Measurements from ENCODE around the gene MAGEA3. TPM values are rescaled to one million over a fixed set of nuclear protein-coding genes. Genes with fewer than 3 reads are reported as not detected.
"Not testable (repeated sequence)": the region's sequence is repeated elsewhere in the genome, so short reads cannot be mapped to it uniquely, and the experiment has no call there.

MAGEA3 gene
- total and polyA plus RNA-seq, 2 donors (not counting 1 experiment from before 2014, with no cell fraction given), result not detected

DNA sequence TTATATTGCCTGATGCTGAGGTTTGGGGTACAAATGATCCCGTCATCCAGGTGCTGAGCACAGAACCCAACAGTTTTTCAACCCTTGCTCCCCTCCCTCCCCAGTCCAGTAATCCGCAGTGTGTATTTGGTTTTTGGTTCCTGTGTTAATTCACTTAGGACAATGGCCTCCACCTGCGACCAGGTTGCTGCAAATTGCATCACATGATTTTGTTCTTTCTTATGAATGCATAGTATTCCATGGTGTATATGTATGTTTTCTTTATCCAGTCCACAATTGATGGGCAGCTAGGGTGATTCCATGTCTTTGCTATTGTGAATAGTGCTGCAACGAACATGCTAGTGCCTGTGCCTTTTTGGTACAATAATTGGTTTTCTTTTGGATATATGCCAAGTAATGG, 35.5 kb upstream of the MAGEA3 start:
- no peaks in the 10 kb centered on the region for H3K27me3 Mint-ChIP-seq
- H3K36me3 ChIP-seq (replicated peaks in 1 of 2; ENCODE audit: control extremely low read depth in 1 of 2, control insufficient read depth in 1 of 2, extremely low read depth in 1 of 2, insufficient read depth in 2 of 2, low read length in 1 of 2), result no peaks in the 10 kb centered on the region
- H2AFZ ChIP-seq (ENCODE audit: insufficient read depth, low read depth, low read length, poor library complexity, severe bottlenecking), result no peak overlapping the region
- H3K27ac Mint-ChIP-seq, result no peak overlapping the region
- WGBS (ENCODE audit: insufficient coverage), result no CpG with 5 or more reads among the region's 4 CpGs
- ChIA-PET POLR2A (no interaction called here), CTCF (no interaction called here)
- no peak for TF ChIP-seq EZH2 (IDR thresholded peaks at IDR 0.05; ENCODE audit: borderline replicate concordance, insufficient read depth, low read depth, low read length, poor library complexity, severe bottlenecking)
- TF ChIP-seq, protein P1, sequence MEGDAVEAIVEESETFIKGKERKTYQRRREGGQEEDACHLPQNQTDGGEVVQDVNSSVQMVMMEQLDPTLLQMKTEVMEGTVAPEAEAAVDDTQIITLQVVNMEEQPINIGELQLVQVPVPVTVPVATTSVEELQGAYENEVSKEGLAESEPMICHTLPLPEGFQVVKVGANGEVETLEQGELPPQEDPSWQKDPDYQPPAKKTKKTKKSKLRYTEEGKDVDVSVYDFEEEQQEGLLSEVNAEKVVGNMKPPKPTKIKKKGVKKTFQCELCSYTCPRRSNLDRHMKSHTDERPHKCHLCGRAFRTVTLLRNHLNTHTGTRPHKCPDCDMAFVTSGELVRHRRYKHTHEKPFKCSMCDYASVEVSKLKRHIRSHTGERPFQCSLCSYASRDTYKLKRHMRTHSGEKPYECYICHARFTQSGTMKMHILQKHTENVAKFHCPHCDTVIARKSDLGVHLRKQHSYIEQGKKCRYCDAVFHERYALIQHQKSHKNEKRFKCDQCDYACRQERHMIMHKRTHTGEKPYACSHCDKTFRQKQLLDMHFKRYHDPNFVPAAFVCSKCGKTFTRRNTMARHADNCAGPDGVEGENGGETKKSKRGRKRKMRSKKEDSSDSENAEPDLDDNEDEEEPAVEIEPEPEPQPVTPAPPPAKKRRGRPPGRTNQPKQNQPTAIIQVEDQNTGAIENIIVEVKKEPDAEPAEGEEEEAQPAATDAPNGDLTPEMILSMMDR (IDR thresholded peaks at IDR 0.05), result no peak
- no peak overlapping the region for H3K9ac ChIP-seq (ENCODE audit: low read length)
- intact Hi-C loops (cut with micrococcal nuclease), result no loop called here
- no peak for DNase-seq
- H3K9me3 Mint-ChIP-seq (ENCODE audit: insufficient read depth), result peaks cover 2% of the 10 kb centered on the region
- H3K27ac ChIP-seq (ENCODE audit: low read length in 2 of 2), result no peak overlapping the region
- no peaks in the 10 kb centered on the region for H3K27me3 ChIP-seq (replicated peaks in 1 of 4; ENCODE audit: control extremely low read depth in 1 of 4, control insufficient read depth in 3 of 4, insufficient read depth in 4 of 4, low read length in 3 of 4)
- peaks cover 4% of the 10 kb centered on the region for H3K4me1 Mint-ChIP-seq
- no peaks in the 10 kb centered on the region for H4K20me1 ChIP-seq (ENCODE audit: control insufficient read depth, insufficient read depth, low read length, poor library complexity, severe bottlenecking)
- no peaks in the 10 kb centered on the region for H3K9me3 ChIP-seq (ENCODE audit: control extremely low read depth in 1 of 3, control insufficient read depth in 2 of 3, insufficient read depth in 1 of 3, low read length in 2 of 3)
- no peaks in the 10 kb centered on the region for H3K4me1 ChIP-seq (ENCODE audit: control insufficient read depth in 2 of 2, insufficient read depth in 2 of 2, low read length in 2 of 2)
- H3K4me3 ChIP-seq (ENCODE audit: control extremely low read depth in 1 of 5, extremely low read depth in 1 of 5, insufficient read depth in 1 of 5, low read depth in 2 of 5, low read length in 4 of 5), result no peak overlapping the region
- H3K4me3 Mint-ChIP-seq, result no peak overlapping the region
- H3K79me2 ChIP-seq (ENCODE audit: control insufficient read depth, insufficient read depth, low read length), result no peaks in the 10 kb centered on the region
- no peak for ATAC-seq (ENCODE audit: low read depth)
- H3K4me2 ChIP-seq (replicated peaks; ENCODE audit: low read depth, low read length, poor library complexity, severe bottlenecking), result no peak overlapping the region

DNA sequence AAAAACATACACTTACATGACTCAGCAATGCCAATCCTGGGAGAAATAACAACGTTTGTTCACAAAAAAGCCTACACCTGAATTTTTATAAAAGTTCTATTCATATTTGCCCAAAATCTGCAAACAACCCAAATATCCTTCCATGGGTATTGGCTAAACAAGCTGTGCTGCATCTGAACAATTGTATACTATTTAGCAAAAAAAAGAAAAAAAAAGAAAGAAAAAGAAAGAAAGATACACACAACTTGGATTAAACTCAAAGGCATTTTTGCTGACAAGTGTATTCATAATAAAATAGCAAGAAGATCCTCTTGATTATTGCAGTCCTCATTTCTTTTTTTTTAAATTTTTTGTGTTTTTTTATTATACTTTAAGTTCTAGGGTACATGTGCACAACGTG, 24.5 kb upstream of the MAGEA3 start:
- no peak overlapping the region for H3K27ac ChIP-seq (ENCODE audit: low read length in 2 of 2)
- Mint-ChIP-seq H3K27ac (no peak overlapping the region), H3K27me3 (no peaks in the 10 kb centered on the region), H3K4me1 (no peaks in the 10 kb centered on the region), H3K9me3 (ENCODE audit: insufficient read depth) (no peaks in the 10 kb centered on the region), H3K4me3 (no peak overlapping the region)
- CTCF ChIA-PET, result no interaction called here
- no peaks in the 10 kb centered on the region for H3K9me3 ChIP-seq (ENCODE audit: control extremely low read depth in 1 of 3, control insufficient read depth in 2 of 3, insufficient read depth in 1 of 3, low read length in 2 of 3)
- no peaks in the 10 kb centered on the region for H3K36me3 ChIP-seq (replicated peaks in 1 of 2; ENCODE audit: control extremely low read depth in 1 of 2, control insufficient read depth in 1 of 2, extremely low read depth in 1 of 2, insufficient read depth in 2 of 2, low read length in 1 of 2)
- intact Hi-C loops (cut with micrococcal nuclease), result no loop called here
- no CpG with 5 or more reads among the region's 2 CpGs for WGBS (ENCODE audit: insufficient coverage)
- H2AFZ ChIP-seq (ENCODE audit: insufficient read depth, low read depth, low read length, poor library complexity, severe bottlenecking), result no peak overlapping the region
- TF ChIP-seq EZH2 (IDR thresholded peaks at IDR 0.05; ENCODE audit: borderline replicate concordance, insufficient read depth, low read depth, low read length, poor library complexity, severe bottlenecking), result no peak
- TF ChIP-seq, protein P1 (IDR thresholded peaks at IDR 0.05), result no peak
- H3K4me2 ChIP-seq (replicated peaks; ENCODE audit: low read depth, low read length, poor library complexity, severe bottlenecking), result no peak overlapping the region
- POLR2A ChIA-PET, result no interaction called here
- no peaks in the 10 kb centered on the region for H4K20me1 ChIP-seq (ENCODE audit: control insufficient read depth, insufficient read depth, low read length, poor library complexity, severe bottlenecking)
- no peaks in the 10 kb centered on the region for H3K4me1 ChIP-seq (ENCODE audit: control insufficient read depth in 2 of 2, insufficient read depth in 2 of 2, low read length in 2 of 2)
- no peaks in the 10 kb centered on the region for H3K79me2 ChIP-seq (ENCODE audit: control insufficient read depth, insufficient read depth, low read length)
- ATAC-seq (ENCODE audit: low read depth) (no peak), DNase-seq (no peak)
- H3K9ac ChIP-seq (ENCODE audit: low read length), result no peak overlapping the region
- H3K27me3 ChIP-seq (replicated peaks in 1 of 4; ENCODE audit: control extremely low read depth in 1 of 4, control insufficient read depth in 3 of 4, insufficient read depth in 4 of 4, low read length in 3 of 4), result no peaks in the 10 kb centered on the region
- H3K4me3 ChIP-seq (ENCODE audit: control extremely low read depth in 1 of 5, extremely low read depth in 1 of 5, insufficient read depth in 1 of 5, low read depth in 2 of 5, low read length in 4 of 5), result no peak overlapping the region

DNA sequence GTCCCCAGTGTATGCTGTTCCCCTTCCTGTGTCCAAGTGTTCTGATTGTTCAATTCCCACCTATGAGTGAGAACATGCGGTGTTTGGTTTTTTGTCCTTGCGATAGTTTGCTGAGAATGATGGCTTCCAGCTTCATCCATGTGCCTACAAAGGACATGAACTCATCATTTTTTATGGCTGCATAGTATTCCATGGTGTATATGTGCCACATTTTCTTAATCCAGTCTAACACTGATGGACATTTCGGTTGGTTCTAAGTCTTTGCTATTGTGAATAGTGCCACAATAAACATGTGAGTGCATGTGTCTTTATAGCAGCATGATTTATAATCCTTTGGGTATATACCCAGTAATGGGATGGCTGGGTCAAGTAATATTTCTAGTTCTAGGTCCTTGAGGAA, 23.9 kb upstream of the MAGEA3 start:
- H3K27ac ChIP-seq (ENCODE audit: low read length in 2 of 2); H3K27ac Mint-ChIP-seq; H3K4me1 Mint-ChIP-seq; DNase-seq; H3K27me3 Mint-ChIP-seq; H3K4me1 ChIP-seq (ENCODE audit: control insufficient read depth in 2 of 2, insufficient read depth in 2 of 2, low read length in 2 of 2); intact Hi-C loops (cut with micrococcal nuclease); H2AFZ ChIP-seq (ENCODE audit: insufficient read depth, low read depth, low read length, poor library complexity, severe bottlenecking); H3K4me3 Mint-ChIP-seq; H4K20me1 ChIP-seq (ENCODE audit: control insufficient read depth, insufficient read depth, low read length, poor library complexity, severe bottlenecking); POLR2A ChIA-PET; ATAC-seq (ENCODE audit: low read depth); H3K9ac ChIP-seq (ENCODE audit: low read length); H3K4me3 ChIP-seq (ENCODE audit: control extremely low read depth in 1 of 5, extremely low read depth in 1 of 5, insufficient read depth in 1 of 5, low read depth in 2 of 5, low read length in 4 of 5); H3K79me2 ChIP-seq (ENCODE audit: control insufficient read depth, insufficient read depth, low read length); H3K9me3 Mint-ChIP-seq (ENCODE audit: insufficient read depth); CTCF ChIA-PET; H3K36me3 ChIP-seq (replicated peaks in 1 of 2; ENCODE audit: control extremely low read depth in 1 of 2, control insufficient read depth in 1 of 2, extremely low read depth in 1 of 2, insufficient read depth in 2 of 2, low read length in 1 of 2); H3K9me3 ChIP-seq (ENCODE audit: control extremely low read depth in 1 of 3, control insufficient read depth in 2 of 3, insufficient read depth in 1 of 3, low read length in 2 of 3); H3K27me3 ChIP-seq (replicated peaks in 1 of 4; ENCODE audit: control extremely low read depth in 1 of 4, control insufficient read depth in 3 of 4, insufficient read depth in 4 of 4, low read length in 3 of 4); H3K4me2 ChIP-seq (replicated peaks; ENCODE audit: low read depth, low read length, poor library complexity, severe bottlenecking): not testable (repeated sequence)
- no CpG with 5 or more reads among the region's 3 CpGs for WGBS (ENCODE audit: insufficient coverage)

Data from B cell (primary cell).